ENCODE measurements around the gene ITGA4. TPM values are rescaled to one million over a fixed set of nuclear protein-coding genes. Genes with fewer than 3 reads are reported as not detected.
"Not testable (repeated sequence)": the region's sequence is repeated elsewhere in the genome, so short reads cannot be mapped to it uniquely, and the experiment has no call there.

The ITGA4 gene
- total and polyA plus RNA-seq, 5 experiments from 2014 or later = 88.1 to 210 (median 128) TPM

- H3K27ac Mint-ChIP-seq = peak overlapping the region in 1 of 10 donors; percentile 27
- H3K4me3 Mint-ChIP-seq = no peak overlapping the region
- no peaks in the 10 kb centered on the region for H3K27me3 Mint-ChIP-seq
- H3K9me3 Mint-ChIP-seq = peaks cover 0 to 3% (median 0%) of the 10 kb centered on the region in 9 donors
- H3K4me1 Mint-ChIP-seq = peaks cover 13 to 23% (median 19%) of the 10 kb centered on the region in 4 donors
- POLR2A ChIA-PET = interaction anchor here (1.0 to 1.3 kb wide), 2 partner anchors 17 to 19 kb away, joined by 4 to 7 read pairs; partner anchors contain the start of gene ITGA4
- peak in 1 of 10 donors; percentile 26 for DNase-seq
- peak; percentile 51 to 71 for ATAC-seq
- H3K36me3 Mint-ChIP-seq = peaks cover 0 to 11% (median 3%) of the 10 kb centered on the region in 3 donors
Measured at GRCh38 chr2:181438261-181438660, 18.9 kb upstream of the ITGA4 start.

- POLR2A ChIA-PET = no interaction called here
- ATAC-seq (no peak), DNase-seq (no peak)
- H3K36me3 Mint-ChIP-seq = no peaks in the 10 kb centered on the region
- no peaks in the 10 kb centered on the region for H3K9me3 Mint-ChIP-seq
- peaks cover 13 to 34% (median 29%) of the 10 kb centered on the region in 4 donors for H3K4me1 Mint-ChIP-seq
- H3K27ac Mint-ChIP-seq = peak overlapping the region in 1 of 10 donors; percentile 4
- no peak overlapping the region for H3K4me3 Mint-ChIP-seq
- H3K27me3 Mint-ChIP-seq = no peaks in the 10 kb centered on the region
Measured at GRCh38 chr2:181440344-181440743, 16.8 kb upstream of the ITGA4 start.

- Mint-ChIP-seq H3K36me3 (no peaks in the 10 kb centered on the region), H3K27ac (peak overlapping the region in 3 of 10 donors; percentile 1 to 8 (median 4)), H3K4me3 (no peak overlapping the region), H3K4me1 (peaks cover 13 to 34% (median 29%) of the 10 kb centered on the region in 4 donors), H3K9me3 (no peaks in the 10 kb centered on the region), H3K27me3 (no peaks in the 10 kb centered on the region)
- DNase-seq (no peak), ATAC-seq (peak in 1 of 2 donors; percentile 44)
- POLR2A ChIA-PET = interaction anchor here (2.5 kb wide), 1 partner anchor 16 kb away, joined by 10 read pairs; the partner anchor contains the start of gene ITGA4
Measured at GRCh38 chr2:181440919-181441318, 16.3 kb upstream of the ITGA4 start.

DNA sequence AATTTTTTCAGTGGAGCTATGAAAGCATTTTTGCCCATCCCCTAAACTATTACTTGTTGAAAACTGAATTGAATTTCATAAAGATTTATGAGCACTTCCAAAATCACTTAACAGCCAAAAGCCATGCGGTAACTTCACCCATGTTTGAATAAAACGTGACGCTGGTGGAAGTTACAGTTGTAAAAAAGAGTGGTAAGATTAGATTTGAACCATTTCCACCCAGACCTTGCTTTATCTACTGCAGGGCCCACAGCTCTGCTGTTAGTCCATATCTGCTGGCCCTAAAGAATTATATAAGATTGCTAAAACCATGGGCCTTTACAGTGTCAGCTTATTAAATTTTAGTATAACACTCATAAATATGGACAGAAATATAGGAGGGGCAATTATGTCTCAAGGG is 15.5 kb upstream of the ITGA4 start:
- ATAC-seq (no peak), DNase-seq (no peak)
- POLR2A ChIA-PET = interaction anchor here (0.7 to 2.5 kb wide), 2 partner anchors 15 kb away, joined by 3 to 10 read pairs; partner anchors contain the start of gene ITGA4
- H3K36me3 Mint-ChIP-seq = no peaks in the 10 kb centered on the region
- H3K4me3 Mint-ChIP-seq = no peak overlapping the region
- no peaks in the 10 kb centered on the region for H3K27me3 Mint-ChIP-seq
- H3K4me1 Mint-ChIP-seq = peaks cover 13 to 41% (median 29%) of the 10 kb centered on the region in 4 donors
- H3K27ac Mint-ChIP-seq = no peak overlapping the region
- H3K9me3 Mint-ChIP-seq = no peaks in the 10 kb centered on the region

GRCh38 chr2:181444654-181445053 is 12.5 kb upstream of the ITGA4 start:
- H3K9me3 Mint-ChIP-seq = peaks cover 0 to 3% (median 0%) of the 10 kb centered on the region in 9 donors
- no peaks in the 10 kb centered on the region for H3K36me3 Mint-ChIP-seq
- no peaks in the 10 kb centered on the region for H3K27me3 Mint-ChIP-seq
- no peak for DNase-seq
- peak overlapping the region in 3 of 10 donors; percentile 7 to 16 (median 14) for H3K27ac Mint-ChIP-seq
- H3K4me1 Mint-ChIP-seq = peaks cover 14 to 38% (median 27%) of the 10 kb centered on the region in 4 donors
- ATAC-seq = no peak
- POLR2A ChIA-PET = no interaction called here
- H3K4me3 Mint-ChIP-seq = peak overlapping the region in 1 of 10 donors; percentile 3

- peak overlapping the region in 3 of 10 donors; percentile 2 to 57 (median 17) for H3K4me3 Mint-ChIP-seq
- no peak for DNase-seq
- H3K27ac Mint-ChIP-seq = peak overlapping the region in 3 of 10 donors; percentile 0 to 38 (median 32)
Measured at GRCh38 chr2:181446985-181447384, 10.2 kb upstream of the ITGA4 start.

GRCh38 chr2:181449278-181449677 is 7.9 kb upstream of the ITGA4 start:
- H3K27me3 Mint-ChIP-seq, DNase-seq, H3K9me3 Mint-ChIP-seq, POLR2A ChIA-PET, H3K27ac Mint-ChIP-seq, H3K4me3 Mint-ChIP-seq, ATAC-seq, H3K36me3 Mint-ChIP-seq: not testable (repeated sequence)
- H3K4me1 Mint-ChIP-seq = peaks cover 12 to 30% (median 20%) of the 10 kb centered on the region in 4 donors

More at GRCh38 chr2:181446985-181447384, 10.2 kb upstream of the ITGA4 start:
- peaks cover 0 to 3% (median 0%) of the 10 kb centered on the region in 9 donors for H3K9me3 Mint-ChIP-seq
- no peak for ATAC-seq
- peaks cover 8 to 30% (median 18%) of the 10 kb centered on the region in 4 donors for H3K4me1 Mint-ChIP-seq
- H3K36me3 Mint-ChIP-seq = no peaks in the 10 kb centered on the region
- POLR2A ChIA-PET = interaction anchor here (0.7 kb wide), 1 partner anchor 7 kb away, joined by 5 read pairs; no protein-coding TSS in a partner anchor
- no peaks in the 10 kb centered on the region for H3K27me3 Mint-ChIP-seq

- Mint-ChIP-seq H3K36me3 (peaks cover 0 to 12% (median 8%) of the 10 kb centered on the region in 3 donors), H3K27me3 (no peaks in the 10 kb centered on the region), H3K9me3 (no peaks in the 10 kb centered on the region), H3K4me3 (peak overlapping the region in 8 of 10 donors; percentile 16 to 98 (median 44)), H3K27ac (peak overlapping the region; percentile 52 to 99 (median 91)), H3K4me1 (peaks cover 26 to 39% (median 31%) of the 10 kb centered on the region in 4 donors)
- POLR2A ChIA-PET = interaction anchor here (0.6 to 6.7 kb wide), 7 partner anchors 8 to 349 kb away, joined by 3 to 128 read pairs (median 5); no protein-coding TSS in a partner anchor
- no peak for DNase-seq
- no peak for ATAC-seq
Measured at GRCh38 chr2:181454686-181455450, 2.3 kb upstream of the ITGA4 start.

DNA sequence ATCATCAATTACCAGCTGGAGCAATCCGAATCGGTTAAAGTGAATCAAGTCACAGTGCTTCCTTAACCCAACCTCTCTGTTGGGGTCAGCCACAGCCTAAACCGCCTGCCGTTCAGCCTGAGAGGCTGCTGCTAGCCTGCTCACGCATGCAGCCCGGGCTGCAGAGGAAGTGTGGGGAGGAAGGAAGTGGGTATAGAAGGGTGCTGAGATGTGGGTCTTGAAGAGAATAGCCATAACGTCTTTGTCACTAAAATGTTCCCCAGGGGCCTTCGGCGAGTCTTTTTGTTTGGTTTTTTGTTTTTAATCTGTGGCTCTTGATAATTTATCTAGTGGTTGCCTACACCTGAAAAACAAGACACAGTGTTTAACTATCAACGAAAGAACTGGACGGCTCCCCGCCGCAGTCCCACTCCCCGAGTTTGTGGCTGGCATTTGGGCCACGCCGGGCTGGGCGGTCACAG is 496 bp upstream of the ITGA4 start:
- peak overlapping the region; percentile 77 to 99 (median 94) for H3K4me3 Mint-ChIP-seq
- H3K4me1 Mint-ChIP-seq = peaks cover 33 to 55% (median 43%) of the 10 kb centered on the region in 4 donors
- no peaks in the 10 kb centered on the region for H3K27me3 Mint-ChIP-seq
- peak overlapping the region; percentile 89 to 99 (median 94) for H3K27ac Mint-ChIP-seq
- H3K36me3 Mint-ChIP-seq = peaks cover 0 to 12% (median 8%) of the 10 kb centered on the region in 3 donors
- no peaks in the 10 kb centered on the region for H3K9me3 Mint-ChIP-seq
- POLR2A ChIA-PET = interaction anchor here (0.7 to 6.7 kb wide), 30 partner anchors 9 to 476 kb away, joined by 3 to 128 read pairs (median 6); partner anchors contain the start of gene UBE2E3
- ATAC-seq = peak; percentile 72 to 80
- peak; percentile 39 to 90 (median 78) for DNase-seq

DNA sequence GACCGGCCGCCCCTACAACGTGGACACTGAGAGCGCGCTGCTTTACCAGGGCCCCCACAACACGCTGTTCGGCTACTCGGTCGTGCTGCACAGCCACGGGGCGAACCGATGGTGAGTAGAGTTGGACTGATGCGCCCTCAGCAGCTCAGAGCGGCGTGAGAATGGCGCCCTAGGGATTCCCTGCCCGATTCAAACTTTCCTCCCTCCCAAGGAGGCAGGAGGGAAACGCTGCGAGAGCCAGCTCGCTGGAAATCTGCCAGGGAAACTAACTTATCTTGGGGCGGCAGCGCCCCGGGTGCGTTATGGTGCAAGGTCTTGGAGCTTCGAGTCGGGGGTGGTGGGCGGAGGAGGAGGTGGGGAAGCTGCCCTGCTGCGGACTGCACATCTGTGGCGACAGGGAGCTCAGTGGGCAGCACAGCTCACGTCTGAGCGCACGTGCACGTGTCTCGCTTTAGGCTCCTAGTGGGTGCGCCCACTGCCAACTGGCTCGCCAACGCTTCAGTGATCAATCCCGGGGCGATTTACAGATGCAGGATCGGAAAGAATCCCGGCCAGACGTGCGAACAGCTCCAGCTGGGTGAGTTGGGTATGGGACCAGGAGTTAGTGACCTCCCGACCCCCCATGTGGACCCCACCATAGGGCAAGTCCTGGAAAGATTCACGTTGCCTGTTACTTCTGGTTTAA is 697 bp downstream of the ITGA4 start:
- H3K27me3 Mint-ChIP-seq = no peaks in the 10 kb centered on the region
- POLR2A ChIA-PET = interaction anchor here (0.7 to 6.7 kb wide), 38 partner anchors 10 to 477 kb away, joined by 3 to 128 read pairs (median 5); partner anchors contain the start of gene UBE2E3
- H3K36me3 Mint-ChIP-seq = peaks cover 2 to 12% (median 8%) of the 10 kb centered on the region in 3 donors
- peak; percentile 22 to 71 (median 42) for DNase-seq
- peak; percentile 8 to 29 for ATAC-seq
- no peaks in the 10 kb centered on the region for H3K9me3 Mint-ChIP-seq
- peaks cover 33 to 60% (median 51%) of the 10 kb centered on the region in 4 donors for H3K4me1 Mint-ChIP-seq
- peak overlapping the region; percentile 93 to 99 (median 97) for H3K27ac Mint-ChIP-seq
- H3K4me3 Mint-ChIP-seq = peak overlapping the region; percentile 91 to 99 (median 96)

GRCh38 chr2:181458871-181459270 is 1.7 kb downstream of the ITGA4 start:
- DNase-seq (no peak), ATAC-seq (no peak)
- Mint-ChIP-seq H3K9me3 (no peaks in the 10 kb centered on the region), H3K36me3 (peaks cover 8 to 12% (median 10%) of the 10 kb centered on the region in 3 donors), H3K27me3 (no peaks in the 10 kb centered on the region), H3K4me1 (peaks cover 41 to 70% (median 60%) of the 10 kb centered on the region in 4 donors), H3K4me3 (peak overlapping the region; percentile 91 to 99 (median 96)), H3K27ac (peak overlapping the region; percentile 93 to 99 (median 97))
- POLR2A ChIA-PET = interaction anchor here (0.8 to 6.7 kb wide), 11 partner anchors 9 to 353 kb away, joined by 3 to 128 read pairs (median 8); no protein-coding TSS in a partner anchor

DNA sequence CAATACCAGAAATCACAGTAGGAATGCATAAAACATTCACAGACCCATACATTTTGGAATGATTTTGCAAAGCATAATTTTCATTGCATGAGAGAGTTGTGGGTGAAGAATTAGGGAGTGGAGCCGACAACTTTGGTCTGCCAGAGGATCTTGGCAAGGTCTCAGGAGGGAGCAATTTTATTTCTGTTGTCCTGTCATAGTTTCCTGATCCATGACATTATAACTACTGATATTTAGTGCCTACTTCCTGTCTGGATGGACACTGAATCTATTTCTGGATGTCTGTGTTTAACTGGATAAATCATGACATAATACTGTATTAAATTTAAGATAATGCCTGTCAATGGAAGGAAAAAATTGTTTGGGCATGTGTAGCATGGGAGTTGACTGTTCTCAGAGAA is 2.4 kb downstream of the ITGA4 start:
- no peak for ATAC-seq
- Mint-ChIP-seq H3K27ac (peak overlapping the region; percentile 93 to 99 (median 97)), H3K4me1 (peaks cover 44 to 71% (median 62%) of the 10 kb centered on the region in 4 donors), H3K4me3 (peak overlapping the region; percentile 91 to 99 (median 96)), H3K36me3 (peaks cover 8 to 17% (median 12%) of the 10 kb centered on the region in 3 donors), H3K27me3 (no peaks in the 10 kb centered on the region), H3K9me3 (no peaks in the 10 kb centered on the region)
- POLR2A ChIA-PET = interaction anchor here (1.1 to 6.7 kb wide), 8 partner anchors 8 to 355 kb away, joined by 3 to 128 read pairs (median 7); no protein-coding TSS in a partner anchor
- no peak for DNase-seq

All from naive thymus-derived CD8-positive, alpha-beta T cell (primary cell).